Measurements from ENCODE around the gene INHBE.
"Not testable (repeated sequence)": the region's sequence is repeated elsewhere in the genome, so short reads cannot be mapped to it uniquely, and the experiment has no call there.

INHBE gene

GRCh38 chr12:57454566-57455373 lies at the start of gene INHBE:
Gene INHBE, plus strand, starts transcription at chr12:57455307. Its CDS starts 230 bp downstream, at chr12:57455537.
- peak in 1 of 11 experiments; percentile 25; a peak in 1 of 22 replicates for TF ChIP-seq Cebpa-rat (IDR thresholded peaks at IDR 0.05)
- Histone ChIP-seq H3K36me3 (no peaks in the 10 kb centered on the region), H3K4me3 (peak within 1 kb of the TSS in 3 of 10 experiments; percentile 7 to 39 (median 37); a peak in 2 of 20 replicates), H3K4me2 (peak within 1 kb of the TSS; percentile 53 to 89 (median 75)), H4K20me1 (no peaks in the 10 kb centered on the region), H3K9ac (peak within 1 kb of the TSS in 9 of 11 experiments; percentile 1 to 66 (median 49); a peak in 11 of 22 replicates), H3K9me3 (replicated peaks in 1 of 11) (no peaks in the 10 kb centered on the region), H3K27me3 (no peaks in the 10 kb centered on the region), H3K27ac (peak within 1 kb of the TSS in 8 of 11 experiments; percentile 12 to 74 (median 53); a peak in 14 of 22 replicates), H3K4me1 (peaks cover 58 to 78% (median 74%) of the 10 kb centered on the region in 10 experiments)

- Histone ChIP-seq H3K9me3 (replicated peaks in 1 of 11) (no peaks in the 10 kb centered on the region), H3K4me1 (peaks cover 0 to 3% (median 0%) of the 10 kb centered on the region in 10 experiments; a peak in 1 of 20 replicates), H3K4me3 (no peak overlapping the region), H3K4me2 (no peak overlapping the region), H4K20me1 (peaks cover 0 to 53% (median 5%) of the 10 kb centered on the region in 11 experiments; a peak in 9 of 22 replicates), H3K27me3 (no peaks in the 10 kb centered on the region), H3K27ac (no peak overlapping the region), H3K36me3 (peaks cover 13 to 54% (median 24%) of the 10 kb centered on the region in 11 experiments; a peak in 19 of 22 replicates), H3K9ac (no peak overlapping the region)
- no peak for TF ChIP-seq Cebpa-rat (IDR thresholded peaks at IDR 0.05)
Observed at GRCh38 chr12:57410534-57410933, 44.6 kb upstream of the INHBE start.

GRCh38 chr12:57414160-57414559 lies 40.9 kb upstream of the INHBE start:
- Histone ChIP-seq H3K36me3 (peaks cover 13 to 54% (median 24%) of the 10 kb centered on the region in 11 experiments; a peak in 19 of 22 replicates), H3K4me1 (peaks cover 0 to 19% (median 0%) of the 10 kb centered on the region in 10 experiments; a peak in 9 of 20 replicates), H4K20me1 (peaks cover 0 to 76% (median 7%) of the 10 kb centered on the region in 11 experiments; a peak in 10 of 22 replicates)
- not testable (repeated sequence) for H3K4me2 ChIP-seq; H3K27me3 ChIP-seq; H3K9me3 ChIP-seq (replicated peaks in 1 of 11); H3K4me3 ChIP-seq; H3K27ac ChIP-seq; H3K9ac ChIP-seq

- no peak overlapping the region for H3K4me2 ChIP-seq
- H3K4me1 ChIP-seq, result peaks cover 0 to 19% (median 0%) of the 10 kb centered on the region in 10 experiments; a peak in 9 of 20 replicates
- H3K9ac ChIP-seq, result no peak overlapping the region
- H3K27ac ChIP-seq, result no peak overlapping the region
- H3K4me3 ChIP-seq, result no peak overlapping the region
- H3K36me3 ChIP-seq, result peaks cover 21 to 62% (median 31%) of the 10 kb centered on the region in 11 experiments; a peak in 20 of 22 replicates
- no peaks in the 10 kb centered on the region for H3K27me3 ChIP-seq
- H4K20me1 ChIP-seq, result peaks cover 0 to 75% (median 7%) of the 10 kb centered on the region in 11 experiments; a peak in 11 of 22 replicates
- no peak for TF ChIP-seq Cebpa-rat (IDR thresholded peaks at IDR 0.05)
- H3K9me3 ChIP-seq (replicated peaks in 1 of 11), result no peaks in the 10 kb centered on the region
Observed at GRCh38 chr12:57415088-57415487, 40.0 kb upstream of the INHBE start.

GRCh38 chr12:57416039-57416996 lies 38.8 kb upstream of the INHBE start:
- Histone ChIP-seq H3K4me2 (peak overlapping the region in 3 of 11 experiments; percentile 9 to 18 (median 10); a peak in 1 of 22 replicates), H3K4me1 (peaks cover 0 to 18% (median 0%) of the 10 kb centered on the region in 10 experiments; a peak in 9 of 20 replicates), H4K20me1 (peaks cover 0 to 72% (median 7%) of the 10 kb centered on the region in 11 experiments; a peak in 11 of 22 replicates), H3K27me3 (no peaks in the 10 kb centered on the region), H3K4me3 (no peak overlapping the region), H3K9ac (peak overlapping the region in 1 of 11 experiments; percentile 0; a peak in 1 of 22 replicates), H3K9me3 (replicated peaks in 1 of 11) (no peaks in the 10 kb centered on the region), H3K36me3 (peaks cover 27 to 62% (median 37%) of the 10 kb centered on the region in 11 experiments; a peak in 21 of 22 replicates), H3K27ac (no peak overlapping the region)
- TF ChIP-seq Cebpa-rat (IDR thresholded peaks at IDR 0.05), result no peak

GRCh38 chr12:57418255-57418654 lies 36.9 kb upstream of the INHBE start:
- no peak overlapping the region for H3K4me2 ChIP-seq
- no peak overlapping the region for H3K9ac ChIP-seq
- no peak for TF ChIP-seq Cebpa-rat (IDR thresholded peaks at IDR 0.05)
- H4K20me1 ChIP-seq, result peaks cover 0 to 63% (median 7%) of the 10 kb centered on the region in 11 experiments; a peak in 11 of 22 replicates
- no peaks in the 10 kb centered on the region for H3K27me3 ChIP-seq
- no peak overlapping the region for H3K4me3 ChIP-seq
- no peak overlapping the region for H3K27ac ChIP-seq
- no peaks in the 10 kb centered on the region for H3K9me3 ChIP-seq (replicated peaks in 1 of 11)
- H3K36me3 ChIP-seq, result peaks cover 34 to 63% (median 44%) of the 10 kb centered on the region in 11 experiments
- H3K4me1 ChIP-seq, result peaks cover 0 to 18% (median 0%) of the 10 kb centered on the region in 10 experiments; a peak in 9 of 20 replicates

- Histone ChIP-seq H3K4me2 (no peak overlapping the region), H3K4me1 (peaks cover 0 to 18% (median 0%) of the 10 kb centered on the region in 10 experiments; a peak in 9 of 20 replicates), H3K9me3 (replicated peaks in 1 of 11) (no peaks in the 10 kb centered on the region), H4K20me1 (peaks cover 0 to 66% (median 7%) of the 10 kb centered on the region in 11 experiments; a peak in 11 of 22 replicates), H3K36me3 (peaks cover 39 to 74% (median 56%) of the 10 kb centered on the region in 11 experiments), H3K27ac (no peak overlapping the region), H3K27me3 (no peaks in the 10 kb centered on the region), H3K4me3 (no peak overlapping the region), H3K9ac (no peak overlapping the region)
- no peak for TF ChIP-seq Cebpa-rat (IDR thresholded peaks at IDR 0.05)
Observed at GRCh38 chr12:57419495-57419894, 35.6 kb upstream of the INHBE start.

GRCh38 chr12:57420482-57420881 lies 34.6 kb upstream of the INHBE start:
- Histone ChIP-seq H3K4me3 (no peak overlapping the region), H3K9me3 (replicated peaks in 1 of 11) (no peaks in the 10 kb centered on the region), H4K20me1 (peaks cover 0 to 56% (median 7%) of the 10 kb centered on the region in 11 experiments; a peak in 11 of 22 replicates), H3K9ac (no peak overlapping the region), H3K36me3 (peaks cover 41 to 84% (median 66%) of the 10 kb centered on the region in 11 experiments), H3K4me2 (no peak overlapping the region), H3K27ac (no peak overlapping the region), H3K27me3 (no peaks in the 10 kb centered on the region), H3K4me1 (peaks cover 0 to 18% (median 0%) of the 10 kb centered on the region in 10 experiments; a peak in 9 of 20 replicates)
- no peak for TF ChIP-seq Cebpa-rat (IDR thresholded peaks at IDR 0.05)

GRCh38 chr12:57426948-57427347 lies 28.2 kb upstream of the INHBE start:
- not testable (repeated sequence) for H3K27me3 ChIP-seq; H3K9ac ChIP-seq; H3K4me2 ChIP-seq; H4K20me1 ChIP-seq; H3K9me3 ChIP-seq (replicated peaks in 1 of 11); H3K27ac ChIP-seq; H3K4me3 ChIP-seq
- H3K4me1 ChIP-seq, result peaks cover 9 to 28% (median 20%) of the 10 kb centered on the region in 10 experiments; a peak in 19 of 20 replicates
- H3K36me3 ChIP-seq, result peaks cover 26 to 47% (median 41%) of the 10 kb centered on the region in 11 experiments
